Activated T-cell treated with anti-CD3 and anti-CD28 coated beads for 48 hours (primary cell): Measurements from ENCODE around the gene CAMTA1.
"Not testable (repeated sequence)": the region's sequence is repeated elsewhere in the genome, so short reads cannot be mapped to it uniquely, and the experiment has no call there.

Experiments used
- DNase-seq: peaks from one replicate; pipeline ENCODE4 v3.0.0-alpha.2; 2020; ENCODE audit warnings: low read depth

CAMTA1 gene

GRCh38 chr1:7703321-7704213 is 918.3 kb downstream of the CAMTA1 start:
- no peak for DNase-seq

- peak; percentile 87 for DNase-seq
These were observed 919.2 kb downstream of the CAMTA1 start for GRCh38 chr1:7704214-7705047.

DNA sequence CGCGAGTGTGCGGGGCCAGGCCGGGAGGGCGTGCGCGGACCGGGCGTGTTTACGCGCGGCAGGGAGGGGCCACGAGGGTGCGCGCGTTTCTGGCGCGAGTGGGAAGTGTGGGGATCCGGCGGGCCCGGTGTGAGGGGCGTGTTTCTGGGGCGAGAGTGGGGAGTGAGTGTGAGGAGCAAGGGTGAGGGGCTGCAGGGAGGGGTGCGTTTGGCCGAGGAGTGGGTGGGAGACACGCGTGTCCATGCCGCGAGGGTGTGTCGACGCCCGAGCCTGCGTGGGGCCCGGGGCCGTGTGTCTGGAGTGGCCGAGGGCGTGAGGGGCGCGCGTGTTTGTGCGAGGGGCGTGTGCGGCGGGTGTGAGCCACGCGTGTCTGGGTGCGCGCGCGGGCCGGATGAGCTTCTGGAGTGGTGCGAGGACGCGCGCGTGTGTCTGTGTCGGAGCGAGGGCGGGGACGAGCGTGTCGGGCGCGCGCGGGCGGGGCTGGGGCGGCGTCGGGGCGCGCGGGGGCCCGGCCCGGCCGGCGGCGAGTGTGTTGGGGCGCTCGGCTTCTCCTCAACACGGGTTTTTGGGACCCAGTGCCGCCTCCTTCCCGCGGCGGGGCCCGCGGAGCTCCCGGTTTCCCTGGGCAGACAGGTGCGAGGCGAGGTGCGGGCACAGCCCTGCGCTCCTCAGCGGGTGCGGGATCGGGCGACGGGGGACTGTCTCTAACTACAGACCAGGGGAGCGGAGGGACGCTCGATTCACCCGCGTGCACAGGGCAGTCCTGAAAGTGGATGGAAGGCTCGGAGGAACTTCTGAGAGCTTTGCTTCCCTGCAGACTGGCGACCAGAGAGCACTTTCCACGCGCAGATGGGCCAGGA is 920.0 kb downstream of the CAMTA1 start:
- DNase-seq = peak; percentile 15

GRCh38 chr1:7705908-7706216 is 920.6 kb downstream of the CAMTA1 start:
- DNase-seq = no peak

DNA sequence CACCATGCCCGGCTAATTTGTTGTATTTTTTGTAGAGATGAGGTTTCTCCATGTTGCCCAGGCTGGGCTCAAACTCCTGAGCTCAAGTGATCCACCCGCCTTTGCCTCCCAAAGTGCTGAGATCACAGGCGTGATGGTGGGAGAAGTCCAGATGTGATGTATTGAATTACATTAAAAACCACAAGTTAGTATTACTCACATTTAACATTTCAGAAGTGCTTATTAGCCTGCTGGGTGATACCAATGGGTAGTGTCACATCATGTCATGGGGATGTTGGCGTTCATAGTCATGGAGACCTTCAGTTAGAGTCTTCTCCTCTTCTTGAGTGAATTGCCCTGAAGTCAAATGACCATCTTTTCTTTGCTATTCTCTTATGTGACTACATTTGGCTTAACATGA is 922.3 kb downstream of the CAMTA1 start:
- no peak for DNase-seq

DNA sequence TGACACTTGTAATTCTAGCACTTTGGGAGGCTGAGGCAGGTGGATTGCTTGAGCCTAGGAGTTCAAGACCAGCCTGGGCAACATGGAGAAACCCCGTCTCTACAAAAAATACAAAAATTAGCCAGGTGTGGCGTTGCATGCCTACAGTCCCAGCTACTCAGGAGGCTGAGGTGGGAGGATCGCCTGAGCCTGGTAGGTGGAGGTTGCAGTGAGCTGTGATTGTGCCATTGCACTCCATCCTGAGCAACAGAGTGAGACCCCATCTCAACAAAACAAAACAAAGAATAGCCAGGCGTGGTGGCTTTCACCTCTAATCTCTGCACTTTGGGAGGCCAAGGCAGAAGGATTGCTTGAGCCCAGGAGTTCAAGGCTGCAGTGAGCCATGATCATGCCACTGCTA is 922.8 kb downstream of the CAMTA1 start:
- DNase-seq = not testable (repeated sequence)

DNA sequence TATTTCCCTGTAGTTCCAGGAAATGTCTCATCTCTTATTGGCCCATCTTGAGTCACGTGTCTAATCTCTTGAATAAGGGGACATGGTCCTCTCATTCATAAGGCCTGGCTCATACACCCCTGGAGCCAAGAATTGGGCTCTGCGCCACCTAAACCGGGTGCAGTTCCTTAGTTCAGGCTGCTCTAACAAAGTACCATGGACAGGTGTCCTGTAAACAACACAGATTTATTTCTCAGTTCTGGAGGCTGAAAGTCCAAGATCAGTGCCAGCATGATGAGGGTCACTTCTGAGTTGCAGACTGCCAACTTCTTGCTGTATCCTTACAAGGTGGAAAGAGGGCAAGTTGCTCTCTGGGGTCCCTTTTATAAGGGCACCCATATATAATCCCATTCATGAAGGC is 925.6 kb downstream of the CAMTA1 start:
- DNase-seq = no peak

- DNase-seq = no peak
These were observed 927.6 kb downstream of the CAMTA1 start for GRCh38 chr1:7712731-7713323.

DNA sequence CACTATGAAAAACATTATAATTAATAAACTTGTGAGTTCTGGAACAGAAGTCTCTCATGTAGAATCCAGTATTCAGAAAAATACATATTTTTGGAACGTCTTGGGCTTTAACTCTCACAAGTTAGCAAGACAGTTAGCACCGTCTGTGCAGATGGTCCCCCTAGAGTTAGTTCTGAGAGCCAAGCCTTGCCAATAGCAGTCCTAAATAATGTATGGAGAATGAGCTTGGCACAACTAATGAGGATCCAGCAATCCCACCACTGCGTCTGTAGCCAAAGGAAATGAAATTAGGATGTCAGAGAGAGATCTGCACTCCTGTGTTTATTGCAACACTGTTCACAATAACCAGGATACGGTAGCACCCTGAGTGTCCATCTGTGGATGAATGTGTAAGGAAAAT is 931.3 kb downstream of the CAMTA1 start:
- DNase-seq = no peak

GRCh38 chr1:7717748-7718368 is 932.6 kb downstream of the CAMTA1 start:
- no peak for DNase-seq

- no peak for DNase-seq
These were observed 934.3 kb downstream of the CAMTA1 start for GRCh38 chr1:7719468-7720094.

DNA sequence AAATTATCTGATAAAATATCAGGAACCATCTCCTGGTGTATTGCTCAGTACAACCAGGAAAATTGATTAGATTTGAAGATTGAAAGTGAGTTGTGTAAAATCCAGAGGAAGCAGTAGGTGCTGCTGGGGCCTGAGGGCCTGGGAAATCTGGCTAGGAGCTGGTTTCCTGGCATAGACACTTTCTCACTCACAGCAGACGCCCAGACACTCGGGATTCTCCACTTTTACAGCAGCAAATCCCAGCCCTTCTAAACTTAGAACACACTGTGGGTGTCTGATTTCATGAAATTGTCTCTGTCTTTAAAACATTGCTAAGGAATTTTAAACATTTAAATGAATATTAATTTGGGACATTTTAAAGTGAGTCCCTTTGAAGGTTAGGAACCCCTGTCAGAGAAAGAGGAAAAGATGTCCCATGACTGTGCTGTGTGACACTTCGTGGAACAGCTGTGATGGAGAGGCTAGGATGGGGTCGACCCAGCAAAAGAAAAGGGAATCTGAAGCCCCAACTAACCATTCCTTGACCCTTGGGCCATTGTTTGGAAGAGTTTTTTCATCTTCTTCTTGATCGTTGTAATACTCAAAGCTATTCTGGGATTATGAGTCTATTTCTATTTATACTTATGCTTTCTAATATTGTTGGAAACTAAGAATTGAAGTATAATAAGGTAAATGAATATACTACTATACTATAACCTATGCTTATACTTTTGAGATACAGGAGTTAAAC is 936.9 kb downstream of the CAMTA1 start:
- no peak for DNase-seq

DNA sequence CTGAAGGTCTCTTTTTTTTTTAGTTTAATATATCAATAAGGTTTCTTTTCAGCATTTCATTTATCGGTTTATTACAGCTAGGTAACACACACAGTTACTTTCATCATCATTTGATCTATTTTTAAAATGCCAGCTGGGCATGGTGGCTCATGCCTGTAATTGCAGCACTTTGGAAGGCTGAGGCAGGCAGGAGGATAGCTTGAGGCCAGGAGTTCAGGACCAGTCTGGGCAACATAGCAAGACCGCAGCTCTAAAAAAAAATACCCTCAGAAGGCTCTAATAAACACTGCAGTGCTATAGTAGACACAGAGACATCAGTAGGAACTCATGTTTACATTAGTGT is 937.4 kb downstream of the CAMTA1 start:
- DNase-seq = no peak

GRCh38 chr1:7726623-7727022 is 941.4 kb downstream of the CAMTA1 start:
- no peak for DNase-seq

- DNase-seq = no peak
These were observed 942.7 kb downstream of the CAMTA1 start for GRCh38 chr1:7727809-7728471.

GRCh38 chr1:7729761-7730160 is 944.5 kb downstream of the CAMTA1 start:
- no peak for DNase-seq

- DNase-seq = no peak
These were observed 947.1 kb downstream of the CAMTA1 start for GRCh38 chr1:7732331-7732730.

DNA sequence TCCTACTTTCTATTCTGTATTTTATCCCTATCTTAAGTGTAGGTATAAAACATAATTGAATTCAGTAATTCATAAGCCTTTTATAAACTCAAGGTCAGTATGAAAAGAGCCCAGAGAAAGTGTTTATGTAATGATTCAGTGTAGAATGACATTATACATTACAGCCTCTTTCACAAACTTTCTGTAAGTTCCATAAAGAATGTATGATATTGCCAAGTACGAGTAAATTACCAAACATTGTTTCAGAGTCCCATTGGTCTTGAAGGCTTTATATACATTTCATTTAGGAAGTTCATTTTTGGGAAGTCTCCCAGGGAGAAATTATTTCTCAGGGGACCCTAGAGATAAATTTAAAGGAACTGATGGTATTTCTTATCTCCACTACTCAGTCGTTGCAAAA is 948.0 kb downstream of the CAMTA1 start:
- DNase-seq = no peak

DNA sequence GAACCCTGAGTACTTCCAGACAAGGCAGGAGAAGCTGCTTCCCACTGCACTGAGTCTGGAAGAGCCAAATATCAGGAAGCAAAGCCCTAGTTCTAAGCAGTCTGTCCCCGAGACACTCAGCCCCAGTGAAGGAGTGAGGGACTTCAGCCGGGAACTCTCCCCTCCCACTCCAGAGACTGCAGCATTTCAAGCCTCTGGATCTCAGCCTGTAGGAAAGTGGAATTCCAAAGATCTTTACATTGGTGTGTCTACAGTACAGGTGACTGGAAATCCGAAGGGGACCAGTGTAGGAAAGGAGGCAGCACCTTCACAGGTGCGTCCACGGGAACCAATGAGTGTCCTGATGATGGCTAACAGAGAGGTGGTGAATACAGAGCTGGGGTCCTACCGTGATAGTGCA is 952.8 kb downstream of the CAMTA1 start:
- no peak for DNase-seq

- no peak for DNase-seq
These were observed 958.1 kb downstream of the CAMTA1 start for GRCh38 chr1:7743346-7743745.
